VCaP (cell line): ENCODE data around the gene CTNND2.
A peak's percentile ranks its signal among the peaks of the same experiment; 100 is the strongest.

Experiments
- H3K27ac ChIP-seq: fragments of 450-650 bp; 2 replicates; pipeline ENCODE4 v1.5.1; 2017
- CTCF ChIP-seq: fragments of 450-650 bp; conservative IDR thresholded peaks from 2 replicates; pipeline ENCODE4 v1.5.1; 2017; ENCODE audit warnings: mild to moderate bottlenecking, moderate library complexity

The CTNND2 gene

GRCh38 chr5:11803436-11803835 lies 100.8 kb downstream of the CTNND2 start:
- no peak overlapping the region for H3K27ac ChIP-seq
- no peak for TF ChIP-seq CTCF

- no peak for TF ChIP-seq CTCF
- H3K27ac ChIP-seq = no peak overlapping the region
Measured at GRCh38 chr5:11801061-11801460, 103.2 kb downstream of the CTNND2 start.

GRCh38 chr5:11797132-11797531 lies 107.1 kb downstream of the CTNND2 start:
- peak overlapping the region; percentile 11; the same call in 1 of the 2 replicates for H3K27ac ChIP-seq
- peak; percentile 52; the same call in 1 of the 2 replicates for TF ChIP-seq CTCF

- TF ChIP-seq CTCF = no peak
- H3K27ac ChIP-seq = peak overlapping the region; percentile 96
Measured at GRCh38 chr5:11793396-11793795, 110.8 kb downstream of the CTNND2 start.

GRCh38 chr5:11792621-11793020 lies 111.6 kb downstream of the CTNND2 start:
- peak overlapping the region; percentile 96 for H3K27ac ChIP-seq
- TF ChIP-seq CTCF = no peak

- peak overlapping the region; percentile 96 for H3K27ac ChIP-seq
- TF ChIP-seq CTCF = no peak
Measured at GRCh38 chr5:11791792-11792191, 112.5 kb downstream of the CTNND2 start.

GRCh38 chr5:11790201-11790600 lies 114.0 kb downstream of the CTNND2 start:
- peak overlapping the region; percentile 96 for H3K27ac ChIP-seq
- no peak for TF ChIP-seq CTCF
